AG09319 (cell line): ENCODE measurements around the gene GAS6.

ENCODE experiments used
- DNase-seq: peaks from one replicate; pipeline ENCODE4 v3.0.0-alpha.2; 2010; ENCODE audit warnings: low read depth; ENCODE audit errors: extremely low read depth
- TF ChIP-seq, protein P1 (sequence below): IDR thresholded peaks from 2 replicates; pipeline ENCODE4 v1.5.1; 2011; ENCODE audit warnings: low read depth, mild to moderate bottlenecking, inconsistent platforms, low read length, moderate library complexity

GAS6 gene

DNA sequence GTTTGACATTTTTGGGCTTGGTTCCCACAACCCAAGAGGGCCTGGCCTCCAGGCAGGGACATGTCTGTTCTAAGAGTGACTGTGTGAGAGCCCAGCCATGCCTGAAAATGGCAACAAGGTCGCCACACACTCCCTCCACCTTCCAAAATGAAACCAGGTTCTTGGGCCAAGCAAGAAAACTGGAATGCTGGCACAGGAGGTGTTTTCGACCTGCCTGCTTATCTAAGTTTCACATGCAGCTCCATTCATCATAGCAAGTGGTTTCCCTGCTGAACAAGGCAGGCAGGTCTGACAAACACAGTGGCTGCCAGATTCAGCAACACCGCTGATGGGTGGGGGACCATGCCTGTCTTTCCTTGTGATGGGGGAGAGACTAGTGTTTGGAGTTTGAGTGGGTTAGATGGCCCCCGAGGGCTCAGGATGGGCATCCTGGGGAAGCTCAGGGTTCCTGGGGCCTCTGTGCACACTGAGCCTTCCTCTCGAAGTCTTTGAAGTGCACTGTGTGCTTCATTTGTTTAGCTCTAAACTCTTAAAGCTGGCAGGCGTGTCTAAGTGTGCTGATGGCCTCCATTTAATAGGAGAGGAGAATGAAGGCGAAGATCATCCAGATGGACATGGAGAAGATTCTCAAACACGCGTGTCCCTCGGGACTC is 17.9 kb upstream of the GAS6 start:
- DNase-seq: no peak
- TF ChIP-seq, protein P1, sequence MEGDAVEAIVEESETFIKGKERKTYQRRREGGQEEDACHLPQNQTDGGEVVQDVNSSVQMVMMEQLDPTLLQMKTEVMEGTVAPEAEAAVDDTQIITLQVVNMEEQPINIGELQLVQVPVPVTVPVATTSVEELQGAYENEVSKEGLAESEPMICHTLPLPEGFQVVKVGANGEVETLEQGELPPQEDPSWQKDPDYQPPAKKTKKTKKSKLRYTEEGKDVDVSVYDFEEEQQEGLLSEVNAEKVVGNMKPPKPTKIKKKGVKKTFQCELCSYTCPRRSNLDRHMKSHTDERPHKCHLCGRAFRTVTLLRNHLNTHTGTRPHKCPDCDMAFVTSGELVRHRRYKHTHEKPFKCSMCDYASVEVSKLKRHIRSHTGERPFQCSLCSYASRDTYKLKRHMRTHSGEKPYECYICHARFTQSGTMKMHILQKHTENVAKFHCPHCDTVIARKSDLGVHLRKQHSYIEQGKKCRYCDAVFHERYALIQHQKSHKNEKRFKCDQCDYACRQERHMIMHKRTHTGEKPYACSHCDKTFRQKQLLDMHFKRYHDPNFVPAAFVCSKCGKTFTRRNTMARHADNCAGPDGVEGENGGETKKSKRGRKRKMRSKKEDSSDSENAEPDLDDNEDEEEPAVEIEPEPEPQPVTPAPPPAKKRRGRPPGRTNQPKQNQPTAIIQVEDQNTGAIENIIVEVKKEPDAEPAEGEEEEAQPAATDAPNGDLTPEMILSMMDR: no peak

DNA sequence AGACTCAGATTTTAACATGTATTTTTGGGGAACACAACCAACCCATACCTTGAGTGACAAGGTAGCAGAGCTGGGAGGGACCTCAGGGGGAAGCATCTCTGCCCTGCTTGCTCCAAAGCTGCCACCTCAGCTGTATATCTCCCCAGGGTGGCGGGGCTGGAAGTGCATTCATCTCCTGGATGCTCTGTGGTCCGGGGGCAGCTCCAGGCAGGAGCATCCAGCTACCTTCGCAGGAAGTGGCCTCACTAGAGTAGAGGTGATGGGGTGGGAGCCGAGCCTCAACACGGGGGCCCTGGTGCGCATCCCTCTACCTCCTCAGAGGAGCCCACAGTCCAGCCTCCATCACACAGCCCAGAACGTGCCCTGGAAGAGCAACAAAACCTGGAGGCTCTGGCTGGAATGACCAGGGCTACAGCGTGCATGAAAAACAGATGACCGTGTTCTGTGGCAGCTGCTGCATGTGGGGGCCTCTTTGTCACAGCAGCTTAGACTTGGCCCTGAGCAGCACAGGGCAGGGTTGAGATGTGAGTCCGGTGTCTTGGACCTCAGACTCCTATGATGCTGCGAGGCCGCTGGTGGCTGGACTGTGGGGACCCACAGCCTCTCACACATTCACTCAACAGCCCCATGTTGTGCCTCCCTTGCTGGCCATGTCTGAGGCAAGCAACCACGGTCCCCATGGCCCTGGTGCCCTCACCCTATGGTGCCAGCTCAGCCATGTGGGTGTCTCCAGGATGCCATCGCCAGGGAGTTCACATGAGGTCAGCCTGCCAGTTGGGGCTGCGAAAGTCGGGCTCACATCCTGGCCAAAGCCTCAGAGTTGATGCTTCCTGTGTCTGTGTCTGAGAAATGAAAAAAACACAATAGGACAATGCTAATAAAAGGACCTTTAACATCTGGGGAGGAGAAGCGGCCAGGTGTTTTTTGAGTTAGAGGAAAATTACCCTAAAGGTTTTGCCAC is 17.1 kb upstream of the GAS6 start:
- TF ChIP-seq, protein P1: no peak
- no peak for DNase-seq

DNA sequence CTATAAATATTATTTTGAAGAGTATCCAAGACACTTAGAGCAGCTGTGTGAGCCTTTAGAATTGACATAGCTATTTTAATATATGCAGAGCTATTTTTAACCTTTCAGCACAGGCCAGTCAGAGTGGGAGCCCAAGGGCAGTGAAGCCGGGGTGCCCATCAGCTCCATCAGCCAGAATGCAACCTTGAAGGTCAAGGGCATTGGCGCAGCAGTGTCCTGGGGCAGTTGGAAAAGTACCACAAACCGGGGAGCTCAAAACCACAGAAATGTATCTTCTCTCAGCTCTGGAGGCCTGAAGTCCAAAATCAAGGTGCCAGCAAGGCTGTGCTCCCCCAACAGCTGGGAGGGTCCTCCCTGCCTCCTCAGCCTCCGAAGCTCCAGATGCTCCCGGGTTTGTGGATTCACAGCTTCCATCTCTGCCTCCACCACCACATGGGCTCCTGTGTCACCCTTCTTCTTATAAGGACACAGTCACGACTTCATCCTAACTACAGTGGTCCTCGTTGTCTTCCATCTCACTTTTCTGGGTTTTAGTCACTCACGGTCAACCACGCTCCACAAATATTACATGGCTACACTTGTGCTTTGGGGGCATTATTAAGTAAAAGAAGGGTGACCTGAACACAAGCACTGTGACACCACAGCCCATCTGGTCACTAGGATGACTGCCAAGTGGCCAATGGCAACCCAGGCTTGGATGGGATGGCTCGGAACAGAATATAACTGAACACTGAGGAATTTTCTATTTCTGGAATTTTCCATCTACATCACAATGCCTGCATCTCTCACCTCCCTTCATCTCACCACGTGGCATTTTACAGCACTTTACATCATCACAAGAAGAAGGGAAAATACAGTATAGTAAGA is 15.9 kb upstream of the GAS6 start:
- TF ChIP-seq, protein P1: no peak
- DNase-seq: no peak

DNA sequence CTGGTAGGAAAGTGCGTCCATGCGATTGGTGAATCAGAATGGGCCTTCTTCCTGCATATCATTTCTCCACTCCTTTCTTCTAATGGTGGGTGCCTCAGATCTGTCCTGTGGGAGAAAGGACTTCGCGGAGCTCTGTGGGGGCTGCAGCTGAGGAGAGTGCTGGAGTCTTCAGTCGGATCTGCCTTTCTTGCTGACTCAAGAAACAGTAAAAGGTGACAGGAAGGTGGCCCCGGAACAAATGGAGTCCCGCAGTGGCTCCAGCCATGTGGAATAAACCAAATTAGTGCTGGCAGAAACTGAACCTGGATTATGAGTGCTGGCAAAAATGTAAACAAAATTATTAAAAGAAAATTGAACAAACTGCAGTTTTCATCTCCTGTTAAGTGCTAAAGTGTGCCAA is 15.1 kb upstream of the GAS6 start:
- TF ChIP-seq, protein P1: no peak
- no peak for DNase-seq

DNA sequence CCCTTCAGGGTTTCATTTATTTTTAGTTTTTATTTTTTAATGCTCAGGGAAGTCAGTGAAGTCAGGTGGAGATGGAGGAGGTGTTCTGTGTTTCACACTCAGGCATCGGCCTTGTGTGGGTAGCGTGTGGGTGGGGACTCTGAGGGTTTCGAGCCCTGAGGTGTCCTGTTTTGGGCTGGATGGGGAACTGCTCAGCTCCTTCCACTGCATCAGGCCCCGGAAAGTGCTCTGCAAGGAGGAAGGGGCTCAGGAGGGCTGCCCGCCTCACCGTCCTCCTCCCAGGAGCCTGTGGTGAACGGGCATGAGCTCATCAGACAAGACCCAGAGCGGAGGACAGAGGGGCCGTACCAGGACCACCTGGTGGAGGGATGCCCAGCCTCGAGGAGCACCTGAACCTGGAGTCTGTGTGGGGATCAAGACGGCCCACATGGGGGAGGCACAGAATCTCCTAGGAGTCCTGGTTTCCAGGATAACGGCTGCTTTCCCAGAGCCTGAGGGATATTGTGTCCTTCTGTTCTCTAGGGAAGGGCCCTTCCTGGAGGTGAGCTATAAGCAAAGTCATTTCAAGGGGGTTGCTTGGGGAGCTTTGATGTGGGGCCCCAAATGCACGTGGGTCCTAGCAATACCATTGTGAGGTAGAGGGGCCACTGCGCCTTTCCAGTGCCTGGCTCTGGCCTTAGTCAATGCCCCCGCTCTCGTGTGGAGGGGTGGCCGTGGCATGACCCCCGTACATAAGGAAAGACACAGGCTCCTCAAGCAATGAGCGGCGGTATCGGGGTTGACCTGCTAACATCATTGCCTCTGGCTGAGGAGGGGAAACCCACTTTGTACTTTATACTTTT is 13.5 kb upstream of the GAS6 start:
- TF ChIP-seq, protein P1: no peak

DNA sequence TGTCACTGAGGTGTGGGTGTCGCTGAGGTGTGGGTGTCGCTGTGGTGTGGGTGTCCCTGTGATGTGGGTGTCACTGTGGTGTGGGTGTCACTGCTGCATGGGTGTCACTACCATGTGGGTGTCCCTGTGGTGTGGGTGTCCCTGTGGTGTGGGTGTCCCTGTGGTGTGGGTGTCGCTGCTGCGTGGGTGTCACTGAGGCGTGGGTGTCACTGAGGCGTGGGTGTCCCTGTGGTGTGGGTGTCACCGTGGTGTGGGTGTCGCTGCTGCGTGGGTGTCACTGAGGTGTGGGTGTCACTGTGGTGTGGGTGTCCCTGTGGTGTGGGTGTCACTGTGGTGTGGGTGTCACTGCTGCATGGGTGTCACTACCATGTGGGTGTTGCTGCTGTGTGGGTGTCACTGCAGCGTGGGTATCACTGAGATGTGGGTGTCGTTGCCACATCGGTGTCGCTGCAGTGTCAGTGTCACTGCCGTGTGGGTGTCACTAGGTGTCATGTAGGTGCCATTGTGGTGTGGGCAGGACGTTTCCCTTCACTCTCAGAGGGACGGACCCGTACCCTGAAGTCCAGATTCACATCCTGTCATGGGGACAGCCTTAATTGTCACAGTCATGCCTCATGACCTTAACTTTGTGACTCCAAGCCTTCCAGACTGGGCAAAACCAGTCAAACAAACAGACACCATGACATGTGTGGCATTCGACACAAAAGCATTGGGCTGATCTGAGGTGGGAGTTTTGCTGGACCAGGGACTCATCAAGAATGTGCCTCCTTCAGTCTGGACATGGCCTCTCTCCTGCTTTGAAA is 12.7 kb upstream of the GAS6 start:
- no peak for DNase-seq
- TF ChIP-seq, protein P1: no peak

More for the DNA sequence above, 13.5 kb upstream of the GAS6 start:
- no peak for DNase-seq
